ENCODE data around the gene SSMEM1. TPM values are rescaled to one million over a fixed set of nuclear protein-coding genes. Genes with fewer than 3 reads are reported as not detected.
"Not testable (repeated sequence)": the region's sequence is repeated elsewhere in the genome, so short reads cannot be mapped to it uniquely, and the experiment has no call there.

Gene SSMEM1
- total RNA-seq, 1 donor from 2014 or later, result not detected

- intact Hi-C loops (cut with micrococcal nuclease), result no loop called here
- no peak for ATAC-seq
Observed at GRCh38 chr7:130208516-130208915, 856 bp downstream of the SSMEM1 start.

GRCh38 chr7:130210181-130210935 lies 2.7 kb downstream of the SSMEM1 start:
- ATAC-seq (no peak), DNase-seq (no peak)
- intact Hi-C loops (cut with micrococcal nuclease), result no loop called here

More at GRCh38 chr7:130208516-130208915, 856 bp downstream of the SSMEM1 start:
- DNase-seq, result no peak

- intact Hi-C loops (cut with micrococcal nuclease), result no loop called here
- DNase-seq (no peak), ATAC-seq (no peak)
Observed at GRCh38 chr7:130213828-130214227, 6.2 kb downstream of the SSMEM1 start.

GRCh38 chr7:130216025-130216424 lies 8.4 kb downstream of the SSMEM1 start:
- DNase-seq (no peak), ATAC-seq (no peak)
- intact Hi-C loops (cut with micrococcal nuclease), result no loop called here

- DNase-seq, result no peak
- no peak for ATAC-seq
- intact Hi-C loops (cut with micrococcal nuclease), result no loop called here
Observed at GRCh38 chr7:130216750-130217149, 9.1 kb downstream of the SSMEM1 start.

GRCh38 chr7:130218806-130219620 lies 11.4 kb downstream of the SSMEM1 start:
- intact Hi-C loops (cut with micrococcal nuclease), result no loop called here
- ATAC-seq (no peak), DNase-seq (no peak)

- DNase-seq (no peak), ATAC-seq (no peak)
- intact Hi-C loops (cut with micrococcal nuclease), result no loop called here
Observed at GRCh38 chr7:130219871-130220270, 12.2 kb downstream of the SSMEM1 start.

GRCh38 chr7:130221746-130222145 lies 14.1 kb downstream of the SSMEM1 start:
- intact Hi-C loops (cut with micrococcal nuclease), result no loop called here
- ATAC-seq (no peak), DNase-seq (no peak)

- no peak for DNase-seq
- intact Hi-C loops (cut with micrococcal nuclease), result no loop called here
- no peak for ATAC-seq
Observed at GRCh38 chr7:130223646-130224045, 16.0 kb downstream of the SSMEM1 start.

GRCh38 chr7:130224210-130224609 lies 16.6 kb downstream of the SSMEM1 start:
- intact Hi-C loops (cut with micrococcal nuclease), result no loop called here
- ATAC-seq, result no peak
- no peak for DNase-seq

- not testable (repeated sequence) for ATAC-seq
Observed at GRCh38 chr7:130224923-130225322, 17.3 kb downstream of the SSMEM1 start.

GRCh38 chr7:130226333-130226732 lies 18.7 kb downstream of the SSMEM1 start:
- no peak for ATAC-seq
- intact Hi-C loops (cut with micrococcal nuclease), result no loop called here
- no peak for DNase-seq

More at GRCh38 chr7:130224923-130225322, 17.3 kb downstream of the SSMEM1 start:
- intact Hi-C loops (cut with micrococcal nuclease); DNase-seq: not testable (repeated sequence)

GRCh38 chr7:130227883-130228575 lies 20.4 kb downstream of the SSMEM1 start:
- ATAC-seq, result peak; percentile 26
- intact Hi-C loops (cut with micrococcal nuclease), result no loop called here
- DNase-seq, result no peak

GRCh38 chr7:130228840-130229502 lies 21.3 kb downstream of the SSMEM1 start:
- no peak for DNase-seq
- ATAC-seq, result no peak
- intact Hi-C loops (cut with micrococcal nuclease), result no loop called here

- DNase-seq; ATAC-seq; intact Hi-C loops (cut with micrococcal nuclease): not testable (repeated sequence)
Observed at GRCh38 chr7:130229981-130230380, 22.3 kb downstream of the SSMEM1 start.

GRCh38 chr7:130231792-130232191 lies 24.1 kb downstream of the SSMEM1 start:
- no peak for ATAC-seq
- intact Hi-C loops (cut with micrococcal nuclease), result no loop called here
- DNase-seq, result no peak

- no peak for ATAC-seq
- intact Hi-C loops (cut with micrococcal nuclease), result no loop called here
- DNase-seq, result no peak
Observed at GRCh38 chr7:130232209-130232608, 24.5 kb downstream of the SSMEM1 start.

- ATAC-seq (no peak), DNase-seq (no peak)
- intact Hi-C loops (cut with micrococcal nuclease), result no loop called here
Observed at GRCh38 chr7:130234078-130234477, 26.4 kb downstream of the SSMEM1 start.

- intact Hi-C loops (cut with micrococcal nuclease); ATAC-seq; DNase-seq: not testable (repeated sequence)
Observed at GRCh38 chr7:130236361-130236760, 28.7 kb downstream of the SSMEM1 start.
